Measurements from ENCODE around the gene MORC2.

Gene MORC2

DNA sequence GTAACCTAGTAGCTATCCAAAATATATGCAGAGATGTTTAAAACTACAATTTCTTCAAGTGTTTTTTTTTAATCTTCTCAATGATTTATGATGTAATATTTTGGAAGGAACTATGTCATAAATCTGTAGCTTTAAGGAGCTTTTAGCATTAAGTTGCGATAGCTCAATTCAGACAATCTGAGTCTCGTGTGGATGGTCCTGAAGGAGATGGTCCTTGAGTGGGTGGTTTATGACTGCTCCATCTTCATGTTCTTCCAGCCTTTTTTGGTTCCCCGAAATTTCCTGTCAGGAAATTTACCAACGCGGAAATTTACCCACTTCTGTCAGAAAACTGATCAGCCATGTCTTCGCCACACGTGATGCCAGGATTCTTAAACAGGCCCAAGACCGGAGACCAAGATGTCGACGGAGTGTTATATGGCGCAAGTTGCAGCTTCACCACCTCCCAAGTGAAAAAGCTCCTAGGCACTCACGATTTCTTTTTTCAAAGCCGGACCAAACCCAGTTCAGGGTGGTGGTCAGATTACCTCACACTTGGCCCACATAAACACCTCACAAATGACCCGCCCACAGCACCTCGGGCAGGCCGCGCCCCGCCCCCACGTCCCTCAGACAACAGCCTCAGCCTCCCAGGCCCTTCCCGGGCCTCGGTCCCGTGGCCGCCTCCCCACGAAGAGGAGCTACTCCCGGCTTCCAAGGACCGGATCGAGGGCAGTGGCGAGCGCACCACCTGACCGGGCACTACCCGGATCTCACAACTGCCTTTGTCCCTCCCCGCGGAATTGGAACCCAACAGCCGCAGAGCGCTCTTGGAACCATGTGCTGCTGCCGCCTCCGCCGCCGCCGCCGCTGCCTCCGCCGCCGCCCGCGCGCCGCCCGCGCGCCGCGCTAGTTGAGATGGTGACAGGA lies at the start of gene MORC2:
TSS of gene MORC2 (minus strand) at position 760 of the 909 bp plus-strand sequence. CDS start 885 bp downstream, outside the sequence.
- peak within 1 kb of the TSS; percentile 82 for H2AFZ ChIP-seq (ENCODE audit: low read length)
- peak within 1 kb of the TSS; percentile 98 for H3K4me3 ChIP-seq (ENCODE audit: low read length, poor library complexity, severe bottlenecking)
- peaks cover 3% of the 10 kb centered on the region; the same call in 1 of the 2 replicates for H3K9me3 ChIP-seq (ENCODE audit: insufficient read depth, low read depth, low read length)
- H3F3A ChIP-seq (ENCODE audit: low read depth) = no peaks in the 10 kb centered on the region
- no peaks in the 10 kb centered on the region for H3K27me3 ChIP-seq (ENCODE audit: insufficient read depth, low read length, poor library complexity, severe bottlenecking)
- peak within 1 kb of the TSS; percentile 80 for H3K9ac ChIP-seq (ENCODE audit: low read depth, low read length, poor library complexity, severe bottlenecking)
- H3K79me2 ChIP-seq (ENCODE audit: insufficient read depth, low read length) = peaks cover 92% of the 10 kb centered on the region
- no peaks in the 10 kb centered on the region for H3K9me2 ChIP-seq (replicated peaks; ENCODE audit: low read depth, low read length)
- H3K4me1 ChIP-seq (ENCODE audit: insufficient read depth, low read length, poor library complexity, severe bottlenecking) = peaks cover 39% of the 10 kb centered on the region
- peak within 1 kb of the TSS; percentile 96 for H3K4me2 ChIP-seq (ENCODE audit: low read depth, low read length, poor library complexity, severe bottlenecking)
- TF ChIP-seq, protein P1, sequence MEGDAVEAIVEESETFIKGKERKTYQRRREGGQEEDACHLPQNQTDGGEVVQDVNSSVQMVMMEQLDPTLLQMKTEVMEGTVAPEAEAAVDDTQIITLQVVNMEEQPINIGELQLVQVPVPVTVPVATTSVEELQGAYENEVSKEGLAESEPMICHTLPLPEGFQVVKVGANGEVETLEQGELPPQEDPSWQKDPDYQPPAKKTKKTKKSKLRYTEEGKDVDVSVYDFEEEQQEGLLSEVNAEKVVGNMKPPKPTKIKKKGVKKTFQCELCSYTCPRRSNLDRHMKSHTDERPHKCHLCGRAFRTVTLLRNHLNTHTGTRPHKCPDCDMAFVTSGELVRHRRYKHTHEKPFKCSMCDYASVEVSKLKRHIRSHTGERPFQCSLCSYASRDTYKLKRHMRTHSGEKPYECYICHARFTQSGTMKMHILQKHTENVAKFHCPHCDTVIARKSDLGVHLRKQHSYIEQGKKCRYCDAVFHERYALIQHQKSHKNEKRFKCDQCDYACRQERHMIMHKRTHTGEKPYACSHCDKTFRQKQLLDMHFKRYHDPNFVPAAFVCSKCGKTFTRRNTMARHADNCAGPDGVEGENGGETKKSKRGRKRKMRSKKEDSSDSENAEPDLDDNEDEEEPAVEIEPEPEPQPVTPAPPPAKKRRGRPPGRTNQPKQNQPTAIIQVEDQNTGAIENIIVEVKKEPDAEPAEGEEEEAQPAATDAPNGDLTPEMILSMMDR (conservative IDR thresholded peaks at IDR 0.05; ENCODE audit: low read length) = no peak
- no peak for TF ChIP-seq EZH2phosphoT487 (IDR thresholded peaks at IDR 0.05; ENCODE audit: borderline replicate concordance)
- peaks cover 19% of the 10 kb centered on the region for H3K36me3 ChIP-seq (ENCODE audit: insufficient read depth, low read length)
- peaks cover 49% of the 10 kb centered on the region for H4K20me1 ChIP-seq (ENCODE audit: insufficient read depth, low read length, poor library complexity, severe bottlenecking)

DNA sequence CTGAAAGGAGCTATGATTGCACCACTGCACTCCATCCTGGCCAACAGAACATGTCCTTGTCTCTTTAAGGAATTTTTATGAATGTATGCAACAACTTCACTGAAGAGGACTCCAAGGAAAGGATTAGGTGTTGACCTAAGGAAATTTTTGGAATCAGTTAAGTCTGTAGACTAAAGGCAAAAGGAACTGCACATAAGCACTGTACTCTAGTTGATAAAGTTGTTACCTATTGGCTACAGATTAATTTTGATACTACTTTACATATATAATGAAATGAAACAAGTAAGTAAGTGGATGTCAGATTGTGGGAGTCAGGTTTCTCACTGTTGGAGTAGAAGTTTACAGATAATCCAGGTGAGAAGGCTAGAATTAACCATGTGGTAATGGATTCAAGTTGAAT lies 37.0 kb upstream of the MORC2 start:
- TF ChIP-seq EZH2phosphoT487 (IDR thresholded peaks at IDR 0.05; ENCODE audit: borderline replicate concordance) = no peak
- TF ChIP-seq, protein P1 (conservative IDR thresholded peaks at IDR 0.05; ENCODE audit: low read length) = no peak
- H2AFZ ChIP-seq (ENCODE audit: low read length) = no peak overlapping the region

DNA sequence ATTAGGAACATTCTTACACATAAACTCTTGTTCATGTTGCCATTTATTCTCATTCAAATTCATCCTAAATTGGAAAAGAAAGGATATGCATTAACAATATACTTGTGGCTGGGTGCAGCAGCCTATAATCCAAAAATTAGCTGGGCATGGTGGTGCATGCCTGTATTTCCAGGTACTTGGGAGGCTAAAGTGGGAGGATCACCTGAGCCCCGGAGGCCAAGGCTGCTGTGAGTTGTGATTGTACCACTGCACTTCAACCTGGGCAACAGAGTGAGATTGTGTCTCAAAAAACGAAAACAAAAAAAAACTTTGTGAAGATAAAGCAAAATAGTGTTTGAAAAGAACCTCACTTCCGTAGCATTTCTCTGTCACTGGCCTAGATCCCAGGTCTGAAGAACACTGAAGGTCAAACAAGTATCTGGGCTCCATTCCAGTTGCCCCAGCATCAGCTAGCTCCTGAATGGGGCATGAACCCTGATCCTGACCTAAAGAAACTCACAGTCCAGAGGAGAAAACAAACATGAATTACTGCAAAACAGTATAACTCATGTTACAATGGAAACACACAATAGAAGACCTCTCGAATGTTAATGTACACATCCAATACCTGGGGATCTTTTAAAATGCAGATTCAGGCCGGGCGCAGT lies 32.7 kb upstream of the MORC2 start:
- no peak for TF ChIP-seq EZH2phosphoT487 (IDR thresholded peaks at IDR 0.05; ENCODE audit: borderline replicate concordance)
- TF ChIP-seq, protein P1 (conservative IDR thresholded peaks at IDR 0.05; ENCODE audit: low read length) = no peak
- H3K9ac ChIP-seq (ENCODE audit: low read depth, low read length, poor library complexity, severe bottlenecking) = no peak overlapping the region
- H3K4me2 ChIP-seq (ENCODE audit: low read depth, low read length, poor library complexity, severe bottlenecking) = no peak overlapping the region
- no peaks in the 10 kb centered on the region for H3K27me3 ChIP-seq (ENCODE audit: insufficient read depth, low read length, poor library complexity, severe bottlenecking)
- H2AFZ ChIP-seq (ENCODE audit: low read length) = no peak overlapping the region
- no peaks in the 10 kb centered on the region for H3K4me1 ChIP-seq (ENCODE audit: insufficient read depth, low read length, poor library complexity, severe bottlenecking)
- H3F3A ChIP-seq (ENCODE audit: low read depth) = no peaks in the 10 kb centered on the region
- no peaks in the 10 kb centered on the region for H3K9me2 ChIP-seq (replicated peaks; ENCODE audit: low read depth, low read length)
- H3K4me3 ChIP-seq (ENCODE audit: low read length, poor library complexity, severe bottlenecking) = no peak overlapping the region
- no peaks in the 10 kb centered on the region for H3K9me3 ChIP-seq (ENCODE audit: insufficient read depth, low read depth, low read length)
- H4K20me1 ChIP-seq (ENCODE audit: insufficient read depth, low read length, poor library complexity, severe bottlenecking) = no peaks in the 10 kb centered on the region
- H3K79me2 ChIP-seq (ENCODE audit: insufficient read depth, low read length) = no peaks in the 10 kb centered on the region
- no peaks in the 10 kb centered on the region for H3K36me3 ChIP-seq (ENCODE audit: insufficient read depth, low read length)

More for the DNA sequence above, 37.0 kb upstream of the MORC2 start:
- no peaks in the 10 kb centered on the region for H4K20me1 ChIP-seq (ENCODE audit: insufficient read depth, low read length, poor library complexity, severe bottlenecking)
- no peaks in the 10 kb centered on the region for H3K27me3 ChIP-seq (ENCODE audit: insufficient read depth, low read length, poor library complexity, severe bottlenecking)
- H3K4me3 ChIP-seq (ENCODE audit: low read length, poor library complexity, severe bottlenecking) = no peak overlapping the region
- no peaks in the 10 kb centered on the region for H3K4me1 ChIP-seq (ENCODE audit: insufficient read depth, low read length, poor library complexity, severe bottlenecking)
- no peaks in the 10 kb centered on the region for H3K9me3 ChIP-seq (ENCODE audit: insufficient read depth, low read depth, low read length)
- no peak overlapping the region for H3K4me2 ChIP-seq (ENCODE audit: low read depth, low read length, poor library complexity, severe bottlenecking)
- H3K9me2 ChIP-seq (replicated peaks; ENCODE audit: low read depth, low read length) = no peaks in the 10 kb centered on the region
- H3K9ac ChIP-seq (ENCODE audit: low read depth, low read length, poor library complexity, severe bottlenecking) = no peak overlapping the region
- no peaks in the 10 kb centered on the region for H3K36me3 ChIP-seq (ENCODE audit: insufficient read depth, low read length)
- H3K79me2 ChIP-seq (ENCODE audit: insufficient read depth, low read length) = no peaks in the 10 kb centered on the region
- H3F3A ChIP-seq (ENCODE audit: low read depth) = no peaks in the 10 kb centered on the region
